Spleen (tissue), 11 donors: ENCODE data around the gene PDIA6. TPM values are rescaled to one million over a fixed set of nuclear protein-coding genes. Genes with fewer than 3 reads are reported as not detected.
A peak's percentile ranks its signal among the peaks of the same experiment; 100 is the strongest.

ENCODE experiments used
- DNase-seq: peaks from one replicate; pipeline ENCODE4 v3.0.0-alpha.2; 2020
- H3K27ac ChIP-seq, 8 donors: fragments of 200-600 bp; sonication (generic) in 7 of 8; 1 replicate in 4 of 8; 2 replicates in 4 of 8; pipeline versions ENCODE4 v1.5.0 to v1.8.0; 2016 to 2021; ENCODE audit warnings: inconsistent platforms in 4 of 8, mild to moderate bottlenecking in 4 of 8, moderate library complexity in 1 of 8
- H3K27me3 ChIP-seq, 7 donors: fragments of 200-600 bp; sonication (generic) in 6 of 7; replicated peaks in 1 of 7; 1 replicate in 4 of 7; 2 replicates in 3 of 7; pipeline versions ENCODE4 v1.5.0 to v1.8.0; 2016 to 2021; ENCODE audit warnings: inconsistent platforms in 3 of 7, mild to moderate bottlenecking in 1 of 7
- H3K36me3 ChIP-seq, 6 donors: fragments of 200-600 bp; sonication (generic) in 5 of 6; 1 replicate in 4 of 6; 2 replicates in 2 of 6; pipeline versions ENCODE4 v1.5.0 to v1.8.0; 2016 to 2021; ENCODE audit warnings: inconsistent platforms in 2 of 6
- H3K4me1 ChIP-seq, 6 donors: fragments of 200-600 bp; sonication (generic) in 5 of 6; 1 replicate in 3 of 6; 2 replicates in 3 of 6; pipeline versions ENCODE4 v1.5.0 to v1.8.0; 2016 to 2021; ENCODE audit warnings: inconsistent platforms in 3 of 6
- H3K4me3 ChIP-seq, 8 donors: fragments of 200-600 bp; sonication (generic) in 7 of 8; 1 replicate in 4 of 8; 2 replicates in 4 of 8; pipeline versions ENCODE4 v1.5.0 to v1.8.0; 2016 to 2021; ENCODE audit warnings: inconsistent platforms in 4 of 8, mild to moderate bottlenecking in 4 of 8, moderate library complexity in 2 of 8
- H3K9me3 ChIP-seq, 8 donors: fragments of 200-600 bp; sonication (generic) in 7 of 8; 1 replicate in 4 of 8; 2 replicates in 4 of 8; pipeline versions ENCODE4 v1.5.0 to v1.8.0; 2016 to 2021; ENCODE audit warnings: inconsistent platforms in 4 of 8
- POLR2A ChIP-seq, 3 donors: fragments of 450-650 bp; IDR thresholded peaks; one replicate each; pipeline ENCODE4 v1.5.1; 2017; ENCODE audit warnings: antibody characterized with exemption in 3 of 3, mild to moderate bottlenecking in 1 of 3
- POLR2AphosphoS5 ChIP-seq, 3 donors: sonication (generic); formaldehyde crosslinking; IDR thresholded peaks; one replicate each; pipeline ENCODE4 v1.5.1; 2017; ENCODE audit warnings: antibody characterized with exemption in 3 of 3
- WGBS, 5 donors: extraction: QIAGEN DNeasy Blood & Tissue Kit in 3 of 5; methylation state at CpG; one replicate each; pipeline versions ENCODE4 v1.1.5 to v1.1.7; 2013 to 2018; 5-methylcytosine and 5-hydroxymethylcytosine counted together
- intact Hi-C: fragments of 100-400 bp; cut with DNase I; formaldehyde crosslinking; loops from one replicate; pipeline ENCODE4 v1.15.0; 2023; ENCODE audit warnings: low total_unique reads
- polyA plus RNA-seq, 3 donors: library from polyadenylated mRNA; stranded (reverse); fragments of 200-250 nt; gene quantifications; one replicate each; pipeline ENCODE4 v1.2.1, GENCODE V29; 2013
- total RNA-seq, 7 donors: library from RNA; depleted of rRNA in 3 of 7; stranded (reverse); fragments of >200 nt in 3 of 7; fragmentation: NEBNext Ultra II Directional in 4 of 7; extraction: Animal tissue kit (Norgen Biotek cat#: 25700) in 4 of 7; gene quantifications; one replicate each; pipeline versions ENCODE4 v1.1.0 to v1.2.1, GENCODE V29; 2016 to 2021
- TF ChIP-seq, protein P1 (sequence below), 11 experiments: fragments of 200-600 bp in 7 of 11; fragments of 450-650 bp in 4 of 11; sonication (generic) in 4 of 11; IDR thresholded peaks in 8 of 11; conservative IDR thresholded peaks in 3 of 11; 1 replicate in 7 of 11; 2 replicates in 4 of 11; pipeline versions ENCODE4 v1.4.0 to v1.8.0; 2016 to 2021; ENCODE audit warnings: antibody characterized with exemption in 11 of 11, inconsistent platforms in 4 of 11, mild to moderate bottlenecking in 1 of 11
- donor health status: healthy with polysubstance abuse.
- donor health status: DM: no; HTN: no; CAD: no; lungs with moderate emphysema.
- donor health status: DM: no; HTN: no; CAD: no.
- donor health status: Bipolar disorder and iron deficiency.
- donor health status: healthy.
- donor health status: DM: no; HTN: no; CAD: no.
- donor health status: DM: yes; HTN: yes; CAD: no.

PDIA6 gene
- total and polyA plus RNA-seq, 10 donors, result 29.7 to 164 (median 115) TPM

DNA sequence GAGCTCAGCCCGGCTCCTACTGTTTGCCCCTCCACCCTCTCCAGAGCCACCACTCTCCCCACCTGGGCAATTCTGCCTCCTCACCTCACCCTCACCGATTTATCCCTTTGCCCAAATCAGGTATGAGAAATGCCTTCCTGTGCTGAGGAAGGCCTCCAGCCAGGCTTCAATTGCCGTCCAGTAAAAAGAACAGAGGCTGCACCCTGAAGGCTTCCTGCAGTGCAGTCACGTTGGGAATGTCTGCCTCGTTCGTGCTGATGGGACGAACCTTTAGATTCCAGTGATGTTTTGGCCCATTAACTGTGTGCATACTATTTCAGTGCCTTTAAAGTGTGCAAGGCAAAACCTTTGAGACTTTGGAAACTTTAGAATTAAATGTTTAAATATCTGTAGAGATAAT lies 57.0 kb downstream of the PDIA6 start:
- Histone ChIP-seq H3K27ac (no peak overlapping the region), H3K36me3 (no peaks in the 10 kb centered on the region), H3K4me3 (no peak overlapping the region), H3K9me3 (no peaks in the 10 kb centered on the region), H3K4me1 (no peaks in the 10 kb centered on the region), H3K27me3 (no peaks in the 10 kb centered on the region)
- TF ChIP-seq POLR2AphosphoS5 (IDR thresholded peaks at IDR 0.05) (no peak), POLR2A (IDR thresholded peaks at IDR 0.05) (no peak)
- TF ChIP-seq, protein P1, sequence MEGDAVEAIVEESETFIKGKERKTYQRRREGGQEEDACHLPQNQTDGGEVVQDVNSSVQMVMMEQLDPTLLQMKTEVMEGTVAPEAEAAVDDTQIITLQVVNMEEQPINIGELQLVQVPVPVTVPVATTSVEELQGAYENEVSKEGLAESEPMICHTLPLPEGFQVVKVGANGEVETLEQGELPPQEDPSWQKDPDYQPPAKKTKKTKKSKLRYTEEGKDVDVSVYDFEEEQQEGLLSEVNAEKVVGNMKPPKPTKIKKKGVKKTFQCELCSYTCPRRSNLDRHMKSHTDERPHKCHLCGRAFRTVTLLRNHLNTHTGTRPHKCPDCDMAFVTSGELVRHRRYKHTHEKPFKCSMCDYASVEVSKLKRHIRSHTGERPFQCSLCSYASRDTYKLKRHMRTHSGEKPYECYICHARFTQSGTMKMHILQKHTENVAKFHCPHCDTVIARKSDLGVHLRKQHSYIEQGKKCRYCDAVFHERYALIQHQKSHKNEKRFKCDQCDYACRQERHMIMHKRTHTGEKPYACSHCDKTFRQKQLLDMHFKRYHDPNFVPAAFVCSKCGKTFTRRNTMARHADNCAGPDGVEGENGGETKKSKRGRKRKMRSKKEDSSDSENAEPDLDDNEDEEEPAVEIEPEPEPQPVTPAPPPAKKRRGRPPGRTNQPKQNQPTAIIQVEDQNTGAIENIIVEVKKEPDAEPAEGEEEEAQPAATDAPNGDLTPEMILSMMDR (IDR thresholded peaks at IDR 0.05 in 8 of 11, conservative IDR thresholded peaks at IDR 0.05 in 3 of 11), result no peak
- intact Hi-C loops, result no loop called here
- 76 to 86% (median 77%) methylated on average over 7 of the region's 7 CpGs for WGBS, 5 donors
- peak; percentile 47 for DNase-seq

DNA sequence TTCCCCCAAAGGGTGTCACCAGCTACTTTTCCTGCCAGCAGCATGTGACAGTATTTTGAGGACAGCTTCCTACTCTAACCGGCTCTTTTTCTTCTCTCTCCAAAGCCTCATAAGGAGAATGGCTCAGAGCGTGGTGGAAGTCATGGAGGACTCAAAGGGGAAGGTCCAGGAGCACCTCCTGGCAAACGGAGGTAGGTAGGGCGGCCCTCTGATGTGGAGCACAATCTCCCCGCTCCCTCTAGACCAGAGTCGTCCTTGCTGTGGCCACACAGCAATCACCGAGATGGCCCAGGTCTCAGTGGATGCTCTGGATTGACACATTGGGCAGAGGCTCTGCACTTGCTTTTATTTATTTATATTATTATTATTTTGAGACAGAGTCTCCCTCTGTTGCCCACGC lies 58.7 kb downstream of the PDIA6 start:
- DNase-seq, result peak; percentile 41
- Histone ChIP-seq H3K9me3 (no peaks in the 10 kb centered on the region), H3K4me3 (no peak overlapping the region), H3K4me1 (no peaks in the 10 kb centered on the region), H3K27ac (no peak overlapping the region), H3K27me3 (no peaks in the 10 kb centered on the region), H3K36me3 (no peaks in the 10 kb centered on the region)
- no peak for TF ChIP-seq POLR2AphosphoS5 (IDR thresholded peaks at IDR 0.05)
- TF ChIP-seq, protein P1 (IDR thresholded peaks at IDR 0.05 in 8 of 11, conservative IDR thresholded peaks at IDR 0.05 in 3 of 11), result no peak
- no peak for TF ChIP-seq POLR2A (IDR thresholded peaks at IDR 0.05)
- WGBS, 5 donors, result 86 to 92% (median 88%) methylated on average over 8 of the region's 8 CpGs
- intact Hi-C loops, result no loop called here

DNA sequence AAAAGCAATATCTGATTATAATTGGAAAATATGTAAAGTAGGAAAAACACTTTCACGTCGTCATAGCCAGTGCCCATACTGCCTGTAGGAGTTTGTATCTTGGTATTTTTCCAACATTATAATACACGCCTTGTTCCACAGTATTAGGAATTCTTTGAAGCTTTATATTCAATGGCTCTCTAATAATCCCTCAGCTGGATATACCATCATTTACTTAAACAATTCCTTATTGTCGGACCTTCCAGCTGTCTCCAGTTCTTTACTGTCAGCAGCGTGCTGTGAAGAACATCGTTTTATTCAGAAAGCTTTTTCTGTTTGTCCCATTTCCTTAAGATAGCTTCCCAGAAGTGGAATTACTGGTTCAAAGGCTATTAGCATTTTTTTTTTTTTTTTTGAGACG lies 59.4 kb downstream of the PDIA6 start:
- Histone ChIP-seq H3K4me3 (no peak overlapping the region), H3K4me1 (no peaks in the 10 kb centered on the region), H3K9me3 (no peaks in the 10 kb centered on the region), H3K27ac (peak overlapping the region in 1 of 8 donors; percentile 68), H3K36me3 (no peaks in the 10 kb centered on the region), H3K27me3 (no peaks in the 10 kb centered on the region)
- intact Hi-C loops, result no loop called here
- DNase-seq, result no peak
- 75 to 90% (median 82%) methylated on average over 7 of the region's 7 CpGs for WGBS, 5 donors
- TF ChIP-seq POLR2A (IDR thresholded peaks at IDR 0.05) (no peak), POLR2AphosphoS5 (IDR thresholded peaks at IDR 0.05) (no peak)
- TF ChIP-seq, protein P1 (IDR thresholded peaks at IDR 0.05 in 8 of 11, conservative IDR thresholded peaks at IDR 0.05 in 3 of 11), result no peak

DNA sequence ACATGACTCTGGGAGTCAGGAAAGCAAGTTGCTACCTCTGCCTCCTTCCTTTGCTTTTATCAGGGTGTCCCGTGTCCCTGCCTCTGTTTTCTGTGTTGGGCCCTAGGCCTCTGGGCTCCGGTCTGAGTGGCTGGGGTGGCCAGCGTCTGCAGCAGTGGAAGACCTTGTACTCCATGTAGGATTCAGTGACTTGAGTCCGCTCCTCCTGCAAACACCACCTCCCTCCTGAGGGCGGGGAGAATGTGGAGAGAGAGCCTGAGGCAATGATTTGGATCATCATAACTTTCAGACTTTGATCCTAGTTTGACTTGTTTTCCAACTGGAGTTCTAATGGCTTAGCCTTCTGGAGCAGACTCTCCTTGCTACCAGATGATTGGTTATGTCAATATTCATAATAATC lies 60.3 kb downstream of the PDIA6 start:
- 85 to 92% (median 89%) methylated on average over 5 of the region's 5 CpGs for WGBS, 5 donors
- no peaks in the 10 kb centered on the region for H3K4me1 ChIP-seq
- TF ChIP-seq POLR2A (IDR thresholded peaks at IDR 0.05), result no peak
- TF ChIP-seq, protein P1 (IDR thresholded peaks at IDR 0.05 in 8 of 11, conservative IDR thresholded peaks at IDR 0.05 in 3 of 11), result no peak
- TF ChIP-seq POLR2AphosphoS5 (IDR thresholded peaks at IDR 0.05), result no peak
- intact Hi-C loops, result no loop called here
- no peak overlapping the region for H3K4me3 ChIP-seq
- H3K36me3 ChIP-seq, result no peaks in the 10 kb centered on the region
- H3K27me3 ChIP-seq, result no peaks in the 10 kb centered on the region
- no peak overlapping the region for H3K27ac ChIP-seq
- H3K9me3 ChIP-seq, result no peaks in the 10 kb centered on the region
- peak; percentile 38 for DNase-seq
